Measurements from ENCODE around the gene P2RY1.

Gene P2RY1

GRCh38 chr3:152811974-152812760 is 22.8 kb upstream of the P2RY1 start:
- H3K27me3 ChIP-seq (replicated peaks; ENCODE audit: control insufficient read depth, insufficient read depth, low read length) = no peaks in the 10 kb centered on the region
- TF ChIP-seq CTCF (IDR thresholded peaks at IDR 0.05; ENCODE audit: insufficient read depth, low read length, poor library complexity, severe bottlenecking) = no peak
- H3K36me3 ChIP-seq (ENCODE audit: control insufficient read depth, insufficient read depth, low read length) = no peaks in the 10 kb centered on the region
- DNase-seq (ENCODE audit: extremely low read depth, insufficient read length) = no peak
- H3K4me3 ChIP-seq (replicated peaks; ENCODE audit: low read depth, low read length) = no peak overlapping the region

GRCh38 chr3:152817400-152817799 is 17.5 kb upstream of the P2RY1 start:
- H3K4me3 ChIP-seq (replicated peaks; ENCODE audit: low read depth, low read length) = no peak overlapping the region
- DNase-seq (ENCODE audit: extremely low read depth, insufficient read length) = no peak
- no peaks in the 10 kb centered on the region for H3K27me3 ChIP-seq (replicated peaks; ENCODE audit: control insufficient read depth, insufficient read depth, low read length)
- no peak for TF ChIP-seq CTCF (IDR thresholded peaks at IDR 0.05; ENCODE audit: insufficient read depth, low read length, poor library complexity, severe bottlenecking)
- H3K36me3 ChIP-seq (ENCODE audit: control insufficient read depth, insufficient read depth, low read length) = no peaks in the 10 kb centered on the region

- Histone ChIP-seq H3K4me3 (replicated peaks; ENCODE audit: low read depth, low read length) (no peak overlapping the region), H3K36me3 (ENCODE audit: control insufficient read depth, insufficient read depth, low read length) (no peaks in the 10 kb centered on the region), H3K27me3 (replicated peaks; ENCODE audit: control insufficient read depth, insufficient read depth, low read length) (no peaks in the 10 kb centered on the region)
- no peak for DNase-seq (ENCODE audit: extremely low read depth, insufficient read length)
- no peak for TF ChIP-seq CTCF (IDR thresholded peaks at IDR 0.05; ENCODE audit: insufficient read depth, low read length, poor library complexity, severe bottlenecking)
These were observed 16.9 kb upstream of the P2RY1 start for GRCh38 chr3:152818027-152818426.

- Histone ChIP-seq H3K36me3 (ENCODE audit: control insufficient read depth, insufficient read depth, low read length) (no peaks in the 10 kb centered on the region), H3K27me3 (replicated peaks; ENCODE audit: control insufficient read depth, insufficient read depth, low read length) (no peaks in the 10 kb centered on the region), H3K4me3 (replicated peaks; ENCODE audit: low read depth, low read length) (no peak overlapping the region)
- DNase-seq (ENCODE audit: extremely low read depth, insufficient read length) = no peak
- TF ChIP-seq CTCF (IDR thresholded peaks at IDR 0.05; ENCODE audit: insufficient read depth, low read length, poor library complexity, severe bottlenecking) = no peak
These were observed 11.8 kb upstream of the P2RY1 start for GRCh38 chr3:152823173-152823572.

- Histone ChIP-seq H3K36me3 (ENCODE audit: control insufficient read depth, insufficient read depth, low read length) (no peaks in the 10 kb centered on the region), H3K4me3 (replicated peaks; ENCODE audit: low read depth, low read length) (no peak overlapping the region), H3K27me3 (replicated peaks; ENCODE audit: control insufficient read depth, insufficient read depth, low read length) (no peaks in the 10 kb centered on the region)
- DNase-seq (ENCODE audit: extremely low read depth, insufficient read length) = no peak
- TF ChIP-seq CTCF (IDR thresholded peaks at IDR 0.05; ENCODE audit: insufficient read depth, low read length, poor library complexity, severe bottlenecking) = no peak
These were observed 11.2 kb upstream of the P2RY1 start for GRCh38 chr3:152823781-152824180.

Data from GM06990 (cell line).